ENCODE results near the gene ZNF644.

Gene ZNF644

GRCh38 chr1:90922202-90922601, 99.6 kb downstream of the ZNF644 start:
- no peaks in the 10 kb centered on the region for H3K9me3 ChIP-seq (ENCODE audit: control insufficient read depth, insufficient read depth, low read length)
- peaks cover 94% of the 10 kb centered on the region for H3K79me2 ChIP-seq (ENCODE audit: control insufficient read depth, low read length)
- peaks cover 32% of the 10 kb centered on the region for H3K36me3 ChIP-seq (ENCODE audit: control insufficient read depth, low read length)
- no peak for TF ChIP-seq EZH2phosphoT487 (IDR thresholded peaks at IDR 0.05; ENCODE audit: borderline replicate concordance, low read length)
- TF ChIP-seq, protein P1, sequence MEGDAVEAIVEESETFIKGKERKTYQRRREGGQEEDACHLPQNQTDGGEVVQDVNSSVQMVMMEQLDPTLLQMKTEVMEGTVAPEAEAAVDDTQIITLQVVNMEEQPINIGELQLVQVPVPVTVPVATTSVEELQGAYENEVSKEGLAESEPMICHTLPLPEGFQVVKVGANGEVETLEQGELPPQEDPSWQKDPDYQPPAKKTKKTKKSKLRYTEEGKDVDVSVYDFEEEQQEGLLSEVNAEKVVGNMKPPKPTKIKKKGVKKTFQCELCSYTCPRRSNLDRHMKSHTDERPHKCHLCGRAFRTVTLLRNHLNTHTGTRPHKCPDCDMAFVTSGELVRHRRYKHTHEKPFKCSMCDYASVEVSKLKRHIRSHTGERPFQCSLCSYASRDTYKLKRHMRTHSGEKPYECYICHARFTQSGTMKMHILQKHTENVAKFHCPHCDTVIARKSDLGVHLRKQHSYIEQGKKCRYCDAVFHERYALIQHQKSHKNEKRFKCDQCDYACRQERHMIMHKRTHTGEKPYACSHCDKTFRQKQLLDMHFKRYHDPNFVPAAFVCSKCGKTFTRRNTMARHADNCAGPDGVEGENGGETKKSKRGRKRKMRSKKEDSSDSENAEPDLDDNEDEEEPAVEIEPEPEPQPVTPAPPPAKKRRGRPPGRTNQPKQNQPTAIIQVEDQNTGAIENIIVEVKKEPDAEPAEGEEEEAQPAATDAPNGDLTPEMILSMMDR (IDR thresholded peaks at IDR 0.05; ENCODE audit: low read depth, low read length, poor library complexity, severe bottlenecking) = no peak
- no peaks in the 10 kb centered on the region for H3F3A ChIP-seq (ENCODE audit: control insufficient read depth, insufficient read depth)
- H4K20me1 ChIP-seq (ENCODE audit: control insufficient read depth, insufficient read depth, low read depth, low read length) = peaks cover 6% of the 10 kb centered on the region; the same call in 1 of the 2 replicates
- H3K27ac ChIP-seq (ENCODE audit: low read depth, low read length) = no peak overlapping the region
- no peaks in the 10 kb centered on the region for H3K4me1 ChIP-seq (ENCODE audit: control insufficient read depth, low read length)
- H3K9me2 ChIP-seq (replicated peaks; ENCODE audit: control insufficient read depth, low read length) = no peaks in the 10 kb centered on the region
- H3K4me3 ChIP-seq (ENCODE audit: low read length) = no peak overlapping the region
- H3K4me2 ChIP-seq (ENCODE audit: low read length) = no peak overlapping the region
- H3K27me3 ChIP-seq (ENCODE audit: control insufficient read depth, low read length) = no peaks in the 10 kb centered on the region

DNA sequence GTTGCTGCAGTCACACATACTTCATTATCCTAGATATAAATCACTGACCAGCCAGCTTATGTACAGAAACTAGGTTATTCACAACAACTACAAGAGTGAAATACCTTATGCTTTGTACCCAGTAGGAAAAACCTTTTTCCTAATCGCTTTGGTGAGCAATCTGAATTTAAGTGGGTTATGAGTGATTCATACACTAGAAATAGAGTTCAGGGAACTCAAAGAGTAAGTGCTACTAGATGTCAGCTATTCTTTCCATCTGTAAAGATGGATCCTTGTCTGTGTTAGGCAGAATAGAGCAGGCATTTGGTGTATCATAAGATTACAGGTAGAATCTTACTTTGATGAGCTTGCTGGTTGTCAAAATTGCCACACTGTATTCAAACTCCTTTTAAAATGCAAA, 101.9 kb downstream of the ZNF644 start:
- Histone ChIP-seq H3K9me3 (ENCODE audit: control insufficient read depth, insufficient read depth, low read length) (no peaks in the 10 kb centered on the region), H3K27ac (ENCODE audit: low read depth, low read length) (no peak overlapping the region), H4K20me1 (ENCODE audit: control insufficient read depth, insufficient read depth, low read depth, low read length) (peaks cover 3% of the 10 kb centered on the region; the same call in 1 of the 2 replicates), H3F3A (ENCODE audit: control insufficient read depth, insufficient read depth) (no peaks in the 10 kb centered on the region), H3K79me2 (ENCODE audit: control insufficient read depth, low read length) (peaks cover 73% of the 10 kb centered on the region), H3K4me1 (ENCODE audit: control insufficient read depth, low read length) (no peaks in the 10 kb centered on the region), H3K4me3 (ENCODE audit: low read length) (no peak overlapping the region), H3K9me2 (replicated peaks; ENCODE audit: control insufficient read depth, low read length) (no peaks in the 10 kb centered on the region), H3K27me3 (ENCODE audit: control insufficient read depth, low read length) (no peaks in the 10 kb centered on the region), H3K36me3 (ENCODE audit: control insufficient read depth, low read length) (peaks cover 48% of the 10 kb centered on the region), H3K4me2 (ENCODE audit: low read length) (no peak overlapping the region)
- TF ChIP-seq EZH2phosphoT487 (IDR thresholded peaks at IDR 0.05; ENCODE audit: borderline replicate concordance, low read length) = no peak
- TF ChIP-seq, protein P1 (IDR thresholded peaks at IDR 0.05; ENCODE audit: low read depth, low read length, poor library complexity, severe bottlenecking) = no peak

DNA sequence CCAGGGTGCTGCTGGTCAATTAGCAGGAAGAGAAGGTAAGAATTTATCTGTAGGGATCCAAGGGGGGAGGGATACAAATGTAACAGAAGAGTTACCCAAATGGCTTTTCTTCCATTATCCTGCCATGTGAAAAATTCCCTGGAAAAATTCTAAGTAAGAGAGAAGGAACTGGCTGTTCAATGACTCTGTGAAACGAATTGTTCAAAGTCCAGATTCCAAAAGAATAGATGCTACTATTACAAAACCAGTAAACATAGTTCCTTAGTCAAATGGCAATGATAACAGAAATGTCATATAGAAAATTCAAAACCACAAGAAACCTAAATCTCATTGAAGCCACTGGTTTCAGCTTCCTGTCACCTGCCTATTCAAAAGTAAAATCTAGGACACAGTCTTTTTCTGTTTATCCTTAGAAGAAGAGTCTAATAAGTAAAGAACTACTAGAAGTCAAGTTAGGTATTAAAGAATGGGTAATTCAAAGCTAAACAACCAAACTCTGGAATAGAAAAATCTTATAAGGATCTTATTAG, 102.6 kb downstream of the ZNF644 start:
- no peaks in the 10 kb centered on the region for H3K27me3 ChIP-seq (ENCODE audit: control insufficient read depth, low read length)
- no peak overlapping the region for H3K4me3 ChIP-seq (ENCODE audit: low read length)
- peaks cover 67% of the 10 kb centered on the region for H3K79me2 ChIP-seq (ENCODE audit: control insufficient read depth, low read length)
- H3K27ac ChIP-seq (ENCODE audit: low read depth, low read length) = no peak overlapping the region
- no peaks in the 10 kb centered on the region for H3F3A ChIP-seq (ENCODE audit: control insufficient read depth, insufficient read depth)
- H3K4me2 ChIP-seq (ENCODE audit: low read length) = no peak overlapping the region
- H3K9me3 ChIP-seq (ENCODE audit: control insufficient read depth, insufficient read depth, low read length) = no peaks in the 10 kb centered on the region
- H4K20me1 ChIP-seq (ENCODE audit: control insufficient read depth, insufficient read depth, low read depth, low read length) = no peaks in the 10 kb centered on the region
- no peaks in the 10 kb centered on the region for H3K9me2 ChIP-seq (replicated peaks; ENCODE audit: control insufficient read depth, low read length)
- peaks cover 53% of the 10 kb centered on the region for H3K36me3 ChIP-seq (ENCODE audit: control insufficient read depth, low read length)
- no peak for TF ChIP-seq EZH2phosphoT487 (IDR thresholded peaks at IDR 0.05; ENCODE audit: borderline replicate concordance, low read length)
- TF ChIP-seq, protein P1 (IDR thresholded peaks at IDR 0.05; ENCODE audit: low read depth, low read length, poor library complexity, severe bottlenecking) = no peak
- no peaks in the 10 kb centered on the region for H3K4me1 ChIP-seq (ENCODE audit: control insufficient read depth, low read length)

Data from DOHH2 (cell line).